ENCODE results near the gene ZNF613.

DNA sequence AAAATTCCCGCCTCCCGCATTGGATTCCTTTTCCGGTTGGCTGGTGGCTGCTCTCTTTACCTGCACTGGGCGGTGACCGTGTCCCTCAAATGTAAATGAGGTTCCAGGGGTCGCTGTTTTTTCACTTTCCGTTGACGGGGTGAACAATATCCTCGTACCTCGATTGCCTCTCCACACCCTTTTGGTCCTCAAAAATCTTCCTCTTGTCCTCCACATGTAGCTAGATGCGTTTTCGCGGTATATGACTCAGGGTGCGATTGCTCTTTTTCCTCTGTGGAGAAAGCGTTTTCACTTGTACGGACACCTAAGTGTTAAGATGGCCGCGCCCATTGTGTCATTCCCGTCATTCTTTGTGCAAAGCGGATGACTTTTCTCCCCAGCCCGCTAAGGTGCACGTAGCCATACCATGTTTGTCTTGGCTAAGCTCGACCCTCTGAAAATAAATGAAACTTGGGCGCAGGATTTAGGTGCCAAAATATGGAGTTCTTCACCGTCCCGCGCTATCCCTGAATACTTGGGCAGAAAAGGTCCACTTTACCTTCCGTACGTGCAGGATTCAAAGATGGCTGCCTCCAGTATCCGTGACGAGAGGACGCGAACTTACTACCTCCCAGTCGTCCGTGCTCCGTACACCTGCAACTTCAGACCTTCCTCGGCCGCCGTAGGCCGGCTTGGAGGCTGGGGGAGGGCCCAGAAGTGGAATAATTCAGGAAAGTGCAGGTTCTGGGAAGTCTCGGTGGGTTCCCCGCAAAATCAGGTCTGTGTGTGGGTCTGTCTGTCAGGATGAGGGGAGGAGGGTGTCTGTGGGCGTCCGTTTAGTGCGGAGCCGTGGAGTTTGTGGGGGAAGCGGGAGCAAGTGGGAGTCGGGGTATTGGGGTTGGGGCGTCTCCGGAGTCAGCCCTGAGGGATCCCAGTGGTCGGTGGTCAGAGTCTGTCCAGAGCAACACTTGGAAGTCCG, at the start of gene ZNF613:
- TF ChIP-seq, protein P1, sequence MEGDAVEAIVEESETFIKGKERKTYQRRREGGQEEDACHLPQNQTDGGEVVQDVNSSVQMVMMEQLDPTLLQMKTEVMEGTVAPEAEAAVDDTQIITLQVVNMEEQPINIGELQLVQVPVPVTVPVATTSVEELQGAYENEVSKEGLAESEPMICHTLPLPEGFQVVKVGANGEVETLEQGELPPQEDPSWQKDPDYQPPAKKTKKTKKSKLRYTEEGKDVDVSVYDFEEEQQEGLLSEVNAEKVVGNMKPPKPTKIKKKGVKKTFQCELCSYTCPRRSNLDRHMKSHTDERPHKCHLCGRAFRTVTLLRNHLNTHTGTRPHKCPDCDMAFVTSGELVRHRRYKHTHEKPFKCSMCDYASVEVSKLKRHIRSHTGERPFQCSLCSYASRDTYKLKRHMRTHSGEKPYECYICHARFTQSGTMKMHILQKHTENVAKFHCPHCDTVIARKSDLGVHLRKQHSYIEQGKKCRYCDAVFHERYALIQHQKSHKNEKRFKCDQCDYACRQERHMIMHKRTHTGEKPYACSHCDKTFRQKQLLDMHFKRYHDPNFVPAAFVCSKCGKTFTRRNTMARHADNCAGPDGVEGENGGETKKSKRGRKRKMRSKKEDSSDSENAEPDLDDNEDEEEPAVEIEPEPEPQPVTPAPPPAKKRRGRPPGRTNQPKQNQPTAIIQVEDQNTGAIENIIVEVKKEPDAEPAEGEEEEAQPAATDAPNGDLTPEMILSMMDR (IDR thresholded peaks at IDR 0.05) = peak; percentile 26
- TF ChIP-seq EZH2 (IDR thresholded peaks at IDR 0.05; ENCODE audit: borderline replicate concordance, insufficient read depth, low read depth, low read length, poor library complexity, severe bottlenecking) = no peak

Measured in B cell (primary cell).